GM21619 (cell line): ENCODE data around the gene ST6GALNAC6.
"Not testable (repeated sequence)": the region's sequence is repeated elsewhere in the genome, so short reads cannot be mapped to it uniquely, and the experiment has no call there.

Experiments used
- ATAC-seq: cut with Tn5 transposase; IDR thresholded peaks from one replicate; pipeline ENCODE4 v1.9.1; 2021; ENCODE audit not compliant: unreplicated experiment

Gene ST6GALNAC6

DNA sequence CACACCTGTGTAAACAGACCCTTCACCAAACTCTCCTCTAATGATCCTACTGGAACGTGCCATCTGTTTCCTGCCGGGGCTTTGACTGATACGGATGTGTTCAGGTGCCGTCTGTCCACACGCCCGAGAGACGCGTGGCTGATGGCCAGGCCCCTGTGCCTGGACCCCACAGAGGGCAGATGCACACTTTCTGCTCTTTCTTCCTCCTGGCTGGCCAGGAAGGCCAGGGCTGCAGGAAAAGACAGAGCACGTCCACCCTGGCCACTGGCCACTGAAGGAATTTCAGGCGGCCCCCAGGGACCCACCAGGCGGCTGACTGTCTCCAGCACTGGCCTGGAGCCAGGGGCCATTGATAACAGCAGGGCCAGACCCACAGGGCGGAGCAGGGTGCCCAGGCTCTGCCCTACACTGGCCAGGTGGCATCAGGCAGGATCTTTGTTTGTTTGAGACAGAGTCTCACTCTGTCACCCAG, 41.3 kb downstream of the ST6GALNAC6 start:
- ATAC-seq = no peak

GRCh38 chr9:127857278-127857677, 42.1 kb downstream of the ST6GALNAC6 start:
- ATAC-seq = no peak

GRCh38 chr9:127856729-127857116, 42.7 kb downstream of the ST6GALNAC6 start:
- ATAC-seq = no peak

GRCh38 chr9:127856094-127856728, 43.2 kb downstream of the ST6GALNAC6 start:
- no peak for ATAC-seq

DNA sequence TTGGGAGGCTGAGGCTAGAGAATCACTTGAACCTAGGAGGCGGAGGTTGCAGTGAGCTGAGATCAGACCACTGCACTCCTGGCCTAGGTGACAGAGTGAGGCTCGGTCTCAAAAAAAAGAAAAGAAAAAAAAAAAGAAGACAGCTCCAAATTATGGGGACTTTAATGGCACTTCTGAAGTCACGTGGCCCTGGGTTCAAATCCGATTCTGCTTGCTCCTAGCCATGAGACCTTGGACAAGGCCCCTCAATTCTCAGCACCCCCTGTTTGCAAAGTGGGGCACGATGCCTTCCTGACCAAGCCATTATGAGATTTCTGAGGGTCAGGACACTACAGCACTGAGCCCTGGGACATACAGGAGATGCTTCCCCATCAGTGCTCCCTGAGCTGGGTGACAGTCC, 43.9 kb downstream of the ST6GALNAC6 start:
- ATAC-seq = no peak

- ATAC-seq = no peak
Observed at GRCh38 chr9:127854960-127855359, 44.4 kb downstream of the ST6GALNAC6 start.

DNA sequence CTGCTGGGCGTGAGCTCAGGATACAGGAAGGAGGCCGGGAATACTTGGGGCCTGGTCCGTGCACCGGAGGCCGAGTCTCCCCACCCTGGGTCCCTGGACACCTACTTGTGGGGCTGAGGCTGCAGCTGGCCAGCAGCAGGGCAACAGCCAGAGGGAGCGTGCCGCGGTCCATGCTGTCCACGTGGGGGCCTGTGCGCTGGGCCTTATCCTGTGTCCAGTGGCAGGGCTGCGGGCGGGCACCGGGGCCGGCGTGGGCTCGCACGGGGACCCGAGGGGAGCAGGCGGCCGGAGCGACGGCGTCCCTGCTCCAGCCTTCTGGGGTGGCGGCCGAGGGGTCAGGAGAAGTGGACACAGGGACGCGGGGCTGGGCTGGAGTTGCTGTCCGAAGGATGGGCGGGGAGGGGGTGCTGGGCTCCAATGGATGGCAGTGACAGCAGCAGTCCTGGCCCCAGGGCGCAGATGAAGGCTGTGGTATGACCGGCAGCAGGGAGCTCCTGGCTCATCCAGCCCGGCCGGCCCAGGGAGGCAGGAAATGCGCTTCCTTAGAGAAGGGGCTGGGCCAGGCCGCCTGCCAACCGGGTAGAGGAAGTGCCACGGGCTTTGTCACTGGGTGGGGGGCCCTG, 45.1 kb downstream of the ST6GALNAC6 start, which contains the start of gene ENG:
ENG (minus strand) TSS at position 475 of the 623 bp plus-strand sequence; CDS start at position 172, 303 bp downstream.
- ATAC-seq = no peak

DNA sequence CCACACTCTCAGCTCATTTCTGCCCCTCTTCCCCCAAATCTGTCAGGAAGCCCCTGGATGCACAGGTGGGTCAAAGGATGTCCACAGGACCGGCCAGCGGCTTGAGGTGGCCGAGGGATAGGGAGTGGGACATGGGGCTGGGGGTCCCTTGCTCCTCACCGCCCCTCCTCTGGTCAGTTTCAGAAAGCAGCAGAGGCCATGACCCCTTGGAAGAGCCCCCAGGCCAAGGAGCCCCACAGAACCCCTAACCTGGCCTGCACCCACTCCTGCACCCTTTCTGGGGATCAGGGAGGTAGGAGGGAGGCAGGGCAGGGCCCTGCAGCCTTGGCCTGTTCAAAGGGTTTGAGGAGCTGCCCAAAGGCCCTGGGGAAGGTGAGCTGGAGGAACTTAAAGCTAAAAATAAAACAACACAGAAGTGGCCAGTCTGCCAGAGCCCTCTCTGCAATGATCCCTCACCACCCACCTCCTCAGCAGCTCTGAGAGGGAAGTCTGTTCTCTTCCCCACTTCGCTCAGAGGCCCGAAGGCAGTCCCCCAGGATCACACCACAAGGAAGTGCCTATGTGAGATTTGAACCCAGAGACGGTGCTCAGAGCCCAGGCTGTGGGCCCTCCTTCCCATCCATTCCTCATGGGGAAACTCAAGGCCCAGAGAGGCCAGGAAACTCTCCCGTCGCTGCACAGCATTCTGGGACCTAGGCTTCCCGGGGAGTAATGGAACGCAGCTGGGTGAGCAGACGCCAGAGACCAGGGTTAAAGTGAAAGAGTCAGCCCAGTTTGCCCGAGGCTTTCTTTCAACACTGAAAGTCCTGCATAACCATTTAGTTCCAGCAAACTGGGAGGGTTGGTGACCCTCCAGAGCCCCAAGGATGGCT, 45.9 kb downstream of the ST6GALNAC6 start:
- no peak for ATAC-seq

DNA sequence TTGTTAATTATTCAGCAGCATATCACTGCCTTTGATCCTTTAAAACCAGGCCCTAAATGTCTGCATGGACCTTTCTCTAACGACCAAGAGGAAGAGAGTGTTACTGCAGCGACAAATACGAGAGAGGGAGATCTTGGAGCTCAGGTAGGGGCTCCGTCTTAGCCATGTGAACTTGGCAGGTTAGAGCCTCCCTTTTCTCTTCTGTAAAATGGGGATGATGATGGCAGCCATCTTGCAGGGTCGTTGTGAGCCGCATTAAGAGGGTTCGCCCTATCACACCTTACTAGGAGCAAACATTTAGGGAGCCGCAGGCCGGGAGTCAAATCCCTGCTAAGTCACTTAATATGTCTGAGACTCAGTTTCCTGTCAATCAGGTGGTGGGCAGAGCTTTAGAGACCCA, 46.6 kb downstream of the ST6GALNAC6 start:
- ATAC-seq = no peak

GRCh38 chr9:127850286-127850830, 49.0 kb downstream of the ST6GALNAC6 start:
- no peak for ATAC-seq

DNA sequence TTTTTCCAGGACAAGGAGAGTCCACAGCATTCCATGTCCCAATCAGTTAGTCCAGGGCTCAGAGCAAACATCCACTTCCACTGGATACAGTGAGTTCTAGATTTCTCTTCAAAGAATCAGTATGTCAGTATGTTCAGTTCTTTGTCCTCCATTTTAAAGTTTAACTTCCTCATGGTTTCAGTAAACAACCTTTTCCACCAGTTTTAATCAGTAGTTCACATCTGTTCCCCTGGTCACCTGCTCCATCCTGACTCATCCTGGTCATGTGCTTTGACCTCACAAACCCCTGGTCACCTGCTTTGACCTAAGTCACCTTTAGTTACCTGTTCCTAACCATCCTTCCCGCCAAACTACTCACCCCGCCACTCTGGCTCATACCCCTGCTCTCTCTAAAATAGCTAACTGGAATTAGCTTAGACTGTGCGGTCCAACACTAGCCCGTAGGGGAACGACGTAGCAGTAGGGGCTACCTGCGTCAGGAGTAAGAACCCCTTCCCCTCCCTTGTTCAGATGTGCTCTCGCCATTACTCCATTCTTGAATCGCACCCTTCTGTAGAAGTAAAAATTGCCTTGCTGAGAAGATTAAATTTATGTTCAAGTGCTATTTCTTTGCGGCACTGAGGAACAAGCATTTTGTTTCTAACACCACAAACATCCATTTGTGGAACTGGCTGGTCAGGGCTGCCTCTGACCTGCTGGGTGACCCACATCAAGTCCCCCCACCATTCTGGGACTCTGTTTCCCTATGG, 50.5 kb downstream of the ST6GALNAC6 start:
- no peak for ATAC-seq

DNA sequence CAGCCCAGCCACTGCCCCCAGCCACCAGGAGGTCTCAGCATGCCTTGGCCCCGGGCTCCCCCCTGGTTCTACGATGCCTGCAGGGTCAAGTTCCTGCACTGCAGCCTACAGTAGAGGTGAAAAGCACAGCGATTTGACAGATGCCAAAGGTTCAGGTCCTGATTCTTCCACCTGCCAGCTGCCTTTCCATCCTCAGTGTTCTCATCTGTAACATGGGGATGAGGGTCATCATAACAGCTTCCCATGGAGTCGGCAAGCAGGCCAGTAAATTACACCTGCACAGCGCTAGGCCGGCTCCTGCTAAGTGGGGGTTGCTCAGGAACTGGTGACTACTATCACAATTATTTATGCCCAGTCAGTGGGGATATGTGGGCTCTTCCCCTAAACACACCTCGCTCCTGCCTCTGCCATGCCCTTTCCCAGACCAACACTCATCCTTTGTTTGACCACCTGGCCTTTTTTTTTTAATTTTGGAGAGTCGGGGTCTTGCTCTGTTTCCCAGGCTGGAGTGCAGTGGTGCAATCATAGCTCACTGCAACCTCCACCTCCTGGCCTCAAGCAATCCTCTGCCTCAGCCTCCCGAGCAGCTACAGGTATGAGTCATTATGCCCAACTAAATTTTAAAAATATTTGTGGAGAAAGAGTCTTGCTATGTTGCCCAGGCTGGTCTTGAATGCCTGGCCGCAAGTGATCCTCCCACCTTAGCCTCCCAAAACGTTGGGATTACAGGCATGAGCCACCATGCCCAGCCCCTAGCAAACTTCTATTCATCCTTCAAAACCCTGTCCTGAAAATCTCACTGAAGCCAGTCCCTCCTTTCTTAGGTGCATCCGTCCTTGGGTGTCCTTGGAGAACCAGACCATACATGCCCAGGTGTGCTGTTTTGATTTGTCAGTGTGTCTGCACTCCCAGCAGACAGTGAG, 51.3 kb downstream of the ST6GALNAC6 start:
- ATAC-seq = no peak

DNA sequence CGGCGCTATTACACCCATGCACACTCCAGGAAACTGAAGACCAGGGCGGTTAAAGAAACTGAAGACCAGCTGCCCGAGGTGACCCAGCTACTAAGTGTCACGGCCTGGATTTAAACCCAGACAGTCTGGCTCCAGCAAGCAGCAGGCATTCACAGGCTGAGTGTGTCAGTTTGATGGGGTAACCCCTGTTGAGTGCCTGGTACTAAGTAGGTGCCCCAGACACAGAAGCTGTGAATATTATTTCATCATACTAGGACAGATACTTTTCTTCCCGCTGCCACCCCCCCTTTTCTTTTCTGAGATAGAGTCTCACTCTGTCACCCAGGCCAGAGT, 52.3 kb downstream of the ST6GALNAC6 start:
- ATAC-seq = no peak

DNA sequence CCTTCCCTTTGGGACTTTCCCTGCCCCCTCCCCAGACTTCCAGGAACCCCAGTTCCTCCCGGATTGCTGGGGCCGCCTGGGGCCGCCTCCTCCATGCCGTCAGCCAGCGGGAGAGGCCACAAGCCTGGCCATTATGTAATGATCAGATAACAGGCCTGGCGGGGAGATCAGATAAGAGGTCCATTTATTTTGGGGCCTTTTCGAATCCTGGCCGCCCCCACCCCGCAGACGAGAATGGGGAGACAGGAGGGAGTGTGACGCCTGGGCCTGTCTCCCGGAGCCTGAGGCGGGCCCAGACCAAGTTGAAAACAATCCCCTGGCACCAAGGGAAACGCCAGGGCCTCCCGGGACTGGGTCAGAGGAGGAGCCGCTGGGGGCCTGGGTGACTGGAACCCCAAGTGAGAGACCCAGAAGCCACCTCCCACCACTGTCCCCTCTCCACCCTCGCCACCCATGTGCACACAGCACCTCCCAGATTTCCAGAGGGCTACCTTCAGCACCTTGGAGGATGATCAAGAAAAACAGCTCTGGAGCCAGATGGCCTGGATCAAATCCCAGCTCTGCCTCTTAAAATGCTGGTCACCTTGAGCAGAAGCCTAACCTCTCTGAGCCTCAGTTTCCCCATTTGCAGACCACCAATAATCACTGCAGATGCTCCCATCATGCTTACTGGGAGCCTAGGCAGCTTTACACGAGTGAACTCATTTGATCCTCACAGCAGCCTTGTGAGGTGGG, 52.8 kb downstream of the ST6GALNAC6 start:
- ATAC-seq = no peak

DNA sequence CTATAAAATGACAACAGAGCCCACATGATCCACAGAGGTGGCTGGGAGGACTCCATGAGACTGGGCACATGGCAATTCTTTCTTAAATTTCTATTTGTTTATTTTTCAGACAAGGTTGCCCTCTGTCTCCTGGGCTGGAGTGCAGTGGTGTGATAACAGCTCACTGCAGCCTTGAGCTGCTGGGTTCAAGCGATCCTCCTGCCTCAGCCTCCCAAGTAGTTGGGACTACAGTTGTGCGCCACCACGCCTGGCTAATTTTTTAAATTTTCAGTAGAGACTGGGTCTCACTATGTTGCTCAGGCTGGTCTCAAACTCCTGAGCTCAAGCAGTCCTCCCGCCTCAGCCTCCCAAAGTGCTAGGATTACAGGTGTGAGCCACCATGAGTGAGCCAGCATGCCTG, 53.8 kb downstream of the ST6GALNAC6 start:
- not testable (repeated sequence) for ATAC-seq

- no peak for ATAC-seq
Observed at GRCh38 chr9:127844821-127845359, 54.5 kb downstream of the ST6GALNAC6 start.

- no peak for ATAC-seq
Observed at GRCh38 chr9:127841087-127841835, 58.1 kb downstream of the ST6GALNAC6 start.
